Cardiac fibroblast (primary cell): ENCODE data around the gene XIRP1.

Source experiments
- DNase-seq, 2 donors: peaks; one replicate each; pipeline versions ENCODE4 v3.0.0 to v3.0.0-alpha.2; 2010; ENCODE audit warnings: low read depth in 2 of 2
- H3K4me3 ChIP-seq, 2 donors: replicated peaks in 1 of 2; 1 replicate in 1 of 2; 2 replicates in 1 of 2; pipeline ENCODE4 v1.5.1; 2011; ENCODE audit warnings: low read depth in 2 of 2, low read length in 2 of 2, mild to moderate bottlenecking in 2 of 2, moderate library complexity in 1 of 2
- TF ChIP-seq, protein P1 (sequence below): IDR thresholded peaks from one replicate; pipeline ENCODE4 v1.5.1; 2011; ENCODE audit warnings: low read depth, mild to moderate bottlenecking, low read length, inconsistent platforms

Gene XIRP1

DNA sequence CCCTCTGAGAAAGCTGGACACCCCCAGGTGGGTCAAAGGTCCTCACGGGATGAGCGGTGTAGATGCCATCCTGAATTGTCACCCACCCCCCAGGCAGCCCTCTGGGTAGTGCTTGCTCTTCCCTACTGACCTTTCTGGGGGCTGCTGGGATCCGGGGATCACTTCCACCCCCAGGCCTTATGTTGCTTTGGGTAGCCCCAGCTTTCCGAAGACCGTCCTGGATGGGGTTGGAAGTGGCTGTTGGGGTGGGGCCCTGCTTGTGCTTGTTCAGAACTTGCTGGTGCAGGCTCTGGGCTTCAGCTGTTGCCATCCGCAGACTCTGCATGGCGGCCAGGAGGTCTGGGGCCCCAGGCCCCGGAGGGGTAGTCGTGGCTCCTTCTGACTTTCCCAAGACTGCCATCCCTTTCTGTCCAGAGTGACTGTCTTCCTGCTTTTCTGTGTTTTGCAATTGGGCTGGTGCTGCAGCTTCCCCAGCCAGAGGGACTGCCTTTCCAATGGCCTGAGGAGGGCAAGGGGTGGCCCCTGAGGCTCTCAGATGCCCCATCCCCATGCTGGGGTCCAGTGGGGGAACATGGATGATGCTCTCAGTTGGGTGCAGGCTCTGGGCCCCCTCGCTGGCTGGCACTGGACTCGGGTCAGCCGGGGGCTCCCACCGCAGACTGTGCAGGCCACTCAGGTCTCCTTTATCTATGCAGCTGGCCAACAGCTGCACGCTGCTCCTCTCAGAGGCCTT is 6.3 kb downstream of the XIRP1 start:
- no peak overlapping the region for H3K4me3 ChIP-seq
- TF ChIP-seq, protein P1, sequence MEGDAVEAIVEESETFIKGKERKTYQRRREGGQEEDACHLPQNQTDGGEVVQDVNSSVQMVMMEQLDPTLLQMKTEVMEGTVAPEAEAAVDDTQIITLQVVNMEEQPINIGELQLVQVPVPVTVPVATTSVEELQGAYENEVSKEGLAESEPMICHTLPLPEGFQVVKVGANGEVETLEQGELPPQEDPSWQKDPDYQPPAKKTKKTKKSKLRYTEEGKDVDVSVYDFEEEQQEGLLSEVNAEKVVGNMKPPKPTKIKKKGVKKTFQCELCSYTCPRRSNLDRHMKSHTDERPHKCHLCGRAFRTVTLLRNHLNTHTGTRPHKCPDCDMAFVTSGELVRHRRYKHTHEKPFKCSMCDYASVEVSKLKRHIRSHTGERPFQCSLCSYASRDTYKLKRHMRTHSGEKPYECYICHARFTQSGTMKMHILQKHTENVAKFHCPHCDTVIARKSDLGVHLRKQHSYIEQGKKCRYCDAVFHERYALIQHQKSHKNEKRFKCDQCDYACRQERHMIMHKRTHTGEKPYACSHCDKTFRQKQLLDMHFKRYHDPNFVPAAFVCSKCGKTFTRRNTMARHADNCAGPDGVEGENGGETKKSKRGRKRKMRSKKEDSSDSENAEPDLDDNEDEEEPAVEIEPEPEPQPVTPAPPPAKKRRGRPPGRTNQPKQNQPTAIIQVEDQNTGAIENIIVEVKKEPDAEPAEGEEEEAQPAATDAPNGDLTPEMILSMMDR, result no peak
- no peak for DNase-seq

GRCh38 chr3:39185326-39185958 is 7.0 kb downstream of the XIRP1 start:
- no peak for DNase-seq
- TF ChIP-seq, protein P1, result no peak
- no peak overlapping the region for H3K4me3 ChIP-seq

DNA sequence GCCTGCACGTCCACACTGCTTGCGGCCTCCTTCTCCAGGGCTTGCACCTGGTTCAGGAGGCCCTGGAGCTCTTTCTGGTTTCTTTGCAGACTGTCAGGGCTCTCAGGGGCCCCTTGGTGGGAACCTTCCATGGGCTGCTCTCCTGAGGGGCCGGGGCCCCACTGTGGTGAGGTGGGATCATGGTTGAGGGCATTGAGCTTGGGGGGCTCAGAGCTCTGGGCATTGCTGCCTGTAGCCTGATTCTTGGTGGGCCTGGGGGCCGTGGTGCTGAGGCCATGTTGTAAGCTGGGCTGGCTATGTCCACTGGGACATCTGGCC is 7.5 kb downstream of the XIRP1 start:
- TF ChIP-seq, protein P1, result no peak
- DNase-seq, result no peak
- no peak overlapping the region for H3K4me3 ChIP-seq

GRCh38 chr3:39184081-39184967 is 8.1 kb downstream of the XIRP1 start:
- H3K4me3 ChIP-seq, result no peak overlapping the region
- DNase-seq, result no peak
- TF ChIP-seq, protein P1, result no peak

DNA sequence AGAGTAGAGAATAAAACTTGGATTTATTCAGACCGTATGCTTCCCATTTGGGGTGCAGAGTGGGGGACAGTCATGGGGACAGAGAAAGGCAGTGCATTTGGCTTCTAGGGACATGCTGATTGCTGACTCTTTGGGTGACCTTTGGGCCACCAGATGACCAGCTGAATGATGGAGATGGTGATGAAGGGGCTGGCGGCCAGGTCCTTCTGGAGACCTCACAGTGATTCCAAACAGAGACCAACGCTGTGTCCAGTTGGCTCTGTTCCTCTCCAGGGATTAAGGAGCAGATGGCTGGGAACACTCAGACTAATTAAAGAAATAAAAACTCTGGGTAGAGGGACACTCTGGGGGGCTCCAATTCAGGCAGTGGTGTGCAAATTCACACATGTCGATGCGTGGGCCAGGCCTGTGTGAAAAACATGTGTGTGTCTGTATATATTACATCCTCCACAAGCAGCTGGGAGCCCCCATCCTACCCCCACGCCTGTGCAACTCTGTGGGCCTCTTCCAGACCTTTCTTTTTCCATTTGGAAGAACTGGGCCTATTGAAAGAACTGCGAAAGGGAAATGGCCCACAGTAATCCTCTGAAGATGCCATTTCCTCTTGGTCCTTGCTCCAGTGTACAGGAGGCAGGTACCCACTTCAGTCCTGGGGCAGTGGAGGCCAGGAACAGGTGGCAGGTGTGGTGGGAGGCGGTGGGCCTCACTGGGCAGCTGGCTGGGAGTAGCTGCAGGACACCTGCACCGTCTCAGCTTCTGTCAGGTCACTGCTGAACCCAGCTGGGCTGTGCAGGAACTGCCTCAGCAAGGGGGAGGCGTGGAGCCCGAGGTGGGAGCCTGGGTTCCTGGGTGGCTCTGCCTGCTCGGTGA is 8.9 kb downstream of the XIRP1 start:
- no peak for DNase-seq
- TF ChIP-seq, protein P1, result no peak
- H3K4me3 ChIP-seq, result no peak overlapping the region
